ENCODE results near the gene PDZD2.
"Not testable (repeated sequence)": the region's sequence is repeated elsewhere in the genome, so short reads cannot be mapped to it uniquely, and the experiment has no call there.

Gene PDZD2

DNA sequence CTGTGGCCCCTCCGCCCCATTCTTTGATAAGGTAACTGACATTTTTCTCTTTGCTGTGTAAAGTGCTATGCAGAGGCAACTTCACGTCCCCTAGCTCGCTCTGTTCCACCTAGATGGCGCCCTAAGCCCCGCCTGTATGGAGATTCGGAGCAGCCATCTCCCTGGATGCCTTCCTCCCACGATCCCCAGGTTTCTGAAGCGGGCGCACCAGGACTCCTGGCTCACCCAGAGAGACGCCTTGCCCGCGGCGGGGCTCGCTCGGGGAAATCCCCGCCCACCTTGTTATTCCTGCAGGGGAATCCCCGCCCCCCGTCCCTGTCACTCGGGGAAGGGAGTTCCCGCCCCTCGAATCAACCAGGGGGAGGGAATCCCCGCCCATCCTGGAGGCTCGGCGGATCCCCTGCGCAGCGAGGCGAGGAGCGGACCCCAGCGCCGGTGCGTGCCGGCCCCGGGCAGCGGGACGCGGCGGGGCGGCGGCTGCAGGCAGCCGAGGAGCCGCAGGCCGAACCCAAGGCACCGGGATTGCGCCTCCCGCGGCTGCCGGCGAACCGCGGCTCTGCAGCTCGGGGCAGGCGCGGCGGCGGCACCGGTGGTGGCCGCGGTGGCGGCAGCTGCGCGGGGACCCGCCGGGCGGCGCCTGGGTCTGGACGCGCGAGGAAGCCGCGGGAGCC lies at the start of gene PDZD2:
Gene PDZD2 (plus strand): TSS at position 384 of the 671 bp plus-strand sequence.
- DNase-seq: no peak

DNA sequence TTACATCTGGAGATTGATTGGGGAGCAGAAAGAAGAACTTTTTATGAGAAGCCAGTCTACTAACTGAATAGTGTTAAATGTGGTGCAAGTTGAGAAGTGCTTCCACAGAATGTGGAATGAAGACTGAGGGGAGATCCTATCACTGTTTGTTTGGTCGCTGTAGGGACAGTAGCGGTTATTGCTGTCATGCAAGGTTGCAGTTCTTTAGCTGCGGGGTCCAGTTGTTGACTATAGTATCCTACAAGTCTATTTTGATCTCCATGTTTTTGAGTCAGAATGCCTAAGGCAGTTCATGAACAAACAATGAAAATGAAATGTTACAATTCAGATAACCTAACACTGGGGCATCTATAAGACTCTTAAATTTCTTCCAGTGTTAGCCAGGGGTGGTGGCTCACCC lies 45.3 kb upstream of the PDZD2 start:
- no peak for DNase-seq

DNA sequence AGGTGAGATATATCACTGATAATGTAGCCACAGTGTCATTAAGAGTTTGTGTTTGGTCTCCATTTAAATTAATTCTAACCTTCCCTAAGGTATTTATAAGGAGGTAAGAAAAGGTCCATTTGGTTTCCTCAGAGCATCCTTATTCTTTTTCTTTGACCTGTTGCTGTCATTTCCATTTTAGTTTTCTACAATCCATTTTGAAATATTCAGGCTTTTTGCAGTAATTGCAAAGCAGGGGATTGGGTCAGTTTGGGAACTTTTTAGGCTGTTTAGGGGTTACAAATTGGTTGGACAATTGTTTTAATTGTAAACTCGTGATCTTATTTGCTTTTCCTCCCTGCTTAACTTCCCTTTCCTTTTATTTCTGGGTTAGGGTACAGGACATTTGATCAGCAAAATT lies 42.6 kb upstream of the PDZD2 start:
- DNase-seq: no peak

DNA sequence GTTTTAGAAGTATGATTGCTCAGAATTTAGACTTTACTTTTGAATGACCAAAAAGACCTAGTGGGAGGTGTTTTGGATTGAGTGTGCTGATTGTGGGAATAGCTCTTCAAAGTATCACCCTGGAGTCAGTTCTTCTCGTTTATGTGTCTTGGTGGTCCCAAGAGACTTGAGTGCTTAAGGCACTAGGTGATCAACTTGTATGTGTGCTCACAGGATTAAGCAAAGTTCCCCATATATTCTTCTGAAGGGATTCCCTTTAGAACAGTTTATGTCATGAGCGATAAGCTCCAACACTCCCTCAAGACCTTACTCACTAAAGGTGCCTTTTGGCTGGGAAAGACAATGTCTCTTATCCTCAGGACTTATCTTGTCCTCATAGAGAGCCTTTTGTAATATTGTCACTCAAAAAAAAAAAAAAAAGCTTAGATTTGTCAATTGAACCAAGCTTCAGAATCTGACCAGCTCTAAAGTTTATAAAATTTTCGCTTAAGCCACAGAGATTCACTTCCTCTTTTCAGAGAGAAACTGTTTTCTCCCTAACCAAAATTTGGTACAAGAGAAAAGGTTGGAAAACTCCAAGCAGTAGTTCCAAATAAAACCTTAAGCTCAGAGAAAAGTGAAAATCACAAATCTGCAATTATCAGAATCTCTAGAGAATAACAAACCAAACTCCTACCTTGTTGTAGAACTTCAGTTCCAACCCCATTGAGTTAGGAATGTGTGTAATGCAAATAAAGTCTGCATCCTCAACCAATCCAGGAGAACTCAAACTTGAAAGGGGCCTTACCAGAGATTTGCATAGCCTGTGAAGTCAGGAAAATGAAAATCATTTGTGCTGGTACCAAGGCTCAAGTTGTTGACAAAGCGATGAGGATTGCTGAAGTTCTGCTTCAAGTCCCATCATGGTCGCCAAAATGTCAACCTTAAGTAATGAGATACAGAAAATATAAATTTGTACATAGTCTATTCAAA lies 40.0 kb upstream of the PDZD2 start:
- DNase-seq: no peak

DNA sequence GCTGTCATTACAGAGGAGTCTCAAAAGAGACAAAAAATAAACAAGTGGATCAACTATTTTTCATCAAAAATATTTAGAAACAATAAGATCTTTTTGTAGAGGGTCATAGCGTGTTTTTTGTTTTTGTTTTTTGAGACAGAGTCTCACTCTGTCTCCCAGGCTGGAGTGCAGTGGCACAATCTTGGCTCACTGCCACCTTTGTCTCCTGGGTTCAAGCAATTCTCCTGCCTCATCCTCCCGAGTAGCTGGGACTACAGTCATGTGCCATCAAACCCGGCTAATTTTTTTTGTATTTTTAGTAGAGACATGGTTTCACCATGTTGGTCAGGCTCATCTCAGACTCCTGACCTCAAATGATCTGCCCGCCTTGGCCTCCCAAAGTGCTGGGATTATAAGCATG lies 36.6 kb upstream of the PDZD2 start:
- DNase-seq: not testable (repeated sequence)

DNA sequence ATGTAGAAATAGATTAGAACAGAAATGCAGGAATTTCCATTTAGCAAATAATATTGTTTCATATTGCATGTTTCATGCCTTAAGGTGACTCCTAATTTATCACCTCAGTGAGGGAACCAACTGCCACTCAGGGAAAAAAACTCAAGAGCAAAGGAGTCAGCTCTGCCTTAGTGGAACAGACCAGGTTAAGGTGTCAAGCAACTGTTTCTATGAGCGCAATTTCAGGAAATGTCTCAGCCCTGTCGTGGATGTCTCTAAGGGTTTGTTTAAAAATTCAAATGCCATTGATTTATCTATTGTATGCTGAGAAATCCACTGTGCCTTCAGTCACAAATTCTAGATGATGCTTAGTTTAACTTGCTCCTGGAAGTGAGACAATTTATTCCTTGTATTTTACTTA lies 34.7 kb upstream of the PDZD2 start:
- no peak for DNase-seq

DNA sequence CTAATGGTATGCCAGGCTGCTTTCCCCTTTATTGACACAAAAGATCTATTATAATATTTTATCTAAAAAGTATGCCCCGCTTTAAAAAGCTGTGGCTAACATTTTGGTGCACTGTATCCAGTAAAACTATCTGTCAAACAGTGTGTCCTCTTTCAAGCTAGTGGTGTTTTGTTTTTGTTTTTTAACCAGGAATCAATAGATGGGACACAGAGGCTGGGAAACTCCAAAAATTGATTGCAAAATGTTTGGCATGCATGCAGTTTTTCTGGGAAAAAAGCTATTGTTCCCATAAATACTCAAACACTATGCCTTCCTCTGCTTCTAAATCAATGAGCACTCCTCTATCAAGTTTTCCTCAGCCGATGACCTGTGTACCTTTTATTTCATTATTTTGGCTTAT lies 34.3 kb upstream of the PDZD2 start:
- no peak for DNase-seq

DNA sequence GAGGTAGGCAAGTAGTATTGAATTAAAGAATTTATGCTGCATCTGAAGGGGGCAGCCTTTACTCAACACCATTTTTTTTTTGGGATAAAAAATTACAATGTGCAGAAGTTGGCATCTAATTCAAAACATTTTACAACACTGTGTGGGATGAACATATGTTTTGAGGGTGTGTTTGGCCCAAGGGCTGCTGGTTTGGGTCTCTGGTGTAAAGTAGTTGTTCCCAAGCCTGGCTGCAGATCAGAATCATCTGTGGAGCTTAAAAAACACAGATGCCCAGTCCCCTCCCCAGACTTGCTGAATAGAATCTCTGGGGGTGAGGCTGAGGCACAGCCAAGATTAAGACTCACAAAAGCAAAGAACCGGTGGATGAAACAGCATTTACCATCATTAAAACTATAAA lies 33.0 kb upstream of the PDZD2 start:
- DNase-seq: no peak

DNA sequence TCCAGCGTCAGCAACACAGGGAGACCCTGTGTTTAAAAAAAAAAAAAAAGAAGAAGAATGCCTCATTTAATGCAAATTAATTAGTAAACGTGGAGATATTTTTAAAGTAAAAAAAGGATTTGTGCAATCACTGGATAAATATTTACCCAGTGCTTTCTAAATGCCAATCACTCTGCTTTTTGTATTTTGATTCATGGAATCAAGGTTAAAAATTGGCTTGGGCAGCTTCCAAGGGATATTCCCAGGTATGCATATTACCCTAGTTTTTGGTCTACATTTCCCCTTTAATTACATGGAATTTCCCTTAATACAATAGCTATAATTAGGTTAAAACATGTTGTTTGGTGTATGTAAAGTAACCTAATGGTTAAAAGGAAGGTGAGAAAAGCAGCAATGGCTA lies 31.4 kb upstream of the PDZD2 start:
- DNase-seq: no peak

DNA sequence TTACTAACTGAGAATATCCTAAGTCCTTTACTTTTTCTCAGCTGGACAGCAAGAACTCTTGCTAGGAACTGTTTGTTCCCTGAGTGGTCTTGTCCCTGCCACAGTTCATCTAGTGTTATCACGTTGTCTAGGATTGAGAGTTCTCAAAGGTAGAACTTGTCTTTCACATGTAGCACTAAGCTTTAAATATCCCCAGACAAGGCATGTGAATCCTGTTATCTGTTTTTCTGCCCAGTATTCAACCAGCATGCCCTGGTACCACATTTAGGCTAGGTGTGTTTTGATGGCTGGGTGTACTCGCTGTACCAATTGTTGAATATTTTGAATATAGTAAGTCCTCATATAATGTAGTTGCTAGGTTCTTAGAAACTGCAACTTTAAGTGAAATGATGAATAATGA lies 27.9 kb upstream of the PDZD2 start:
- no peak for DNase-seq

DNA sequence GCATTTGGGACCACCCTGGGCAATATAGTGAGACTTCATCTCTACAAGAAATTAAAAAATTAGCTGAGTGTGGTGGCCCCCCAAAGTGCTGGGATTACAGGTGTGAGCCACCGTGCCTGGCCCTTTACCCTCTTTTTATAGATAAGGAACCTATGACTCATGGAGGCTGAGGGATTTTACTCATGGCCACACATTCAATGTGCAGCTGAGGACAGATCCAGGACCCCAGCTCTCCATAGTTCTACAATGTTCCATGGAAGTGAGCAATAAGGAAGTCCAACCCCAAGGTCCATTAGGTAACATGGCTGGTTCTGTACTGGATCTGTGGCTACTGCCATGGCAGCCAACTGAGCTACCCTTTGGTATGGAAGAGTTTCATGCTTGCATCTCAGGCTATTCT lies 25.3 kb upstream of the PDZD2 start:
- DNase-seq: no peak

DNA sequence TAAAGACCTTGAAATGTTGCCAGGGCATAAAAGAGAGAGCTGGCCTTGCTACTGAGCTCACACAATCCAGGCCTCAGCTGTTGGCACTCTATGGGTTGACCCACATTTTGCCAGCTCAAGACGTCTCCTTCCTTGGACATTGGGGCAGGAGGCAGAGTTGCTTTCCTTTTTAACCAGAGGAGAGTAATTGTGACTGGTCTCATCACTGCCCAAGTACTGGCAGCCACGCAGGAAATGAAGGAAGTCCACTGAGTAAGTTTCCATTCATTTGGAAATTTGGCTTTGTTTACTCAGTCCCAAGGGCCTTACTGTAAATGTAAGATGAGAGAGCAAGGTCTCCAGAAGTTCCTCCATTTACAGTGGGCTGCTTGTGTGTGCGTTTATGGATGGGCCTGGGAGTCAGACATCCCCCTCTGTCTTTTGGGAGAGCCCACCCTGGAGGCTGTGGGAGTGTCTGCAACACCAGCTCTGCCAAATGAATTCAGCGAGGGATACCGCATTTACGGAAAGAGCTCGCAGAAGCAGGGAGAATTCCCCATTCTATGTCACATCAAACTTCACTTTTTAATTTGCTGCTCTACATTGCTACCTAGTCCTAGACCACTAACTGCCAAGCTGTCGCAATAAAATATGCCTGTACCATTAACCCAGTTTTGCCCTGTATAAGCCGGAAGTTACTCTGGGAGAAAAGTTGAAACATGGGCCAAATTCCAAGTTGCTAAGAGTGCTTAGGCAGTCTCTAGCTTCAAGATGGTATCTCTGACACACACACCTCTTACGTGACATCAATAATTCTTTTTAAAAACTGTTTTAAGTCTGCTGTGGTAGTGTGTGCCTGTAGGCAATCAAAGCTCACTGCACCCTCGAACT lies 24.5 kb upstream of the PDZD2 start:
- DNase-seq: no peak

DNA sequence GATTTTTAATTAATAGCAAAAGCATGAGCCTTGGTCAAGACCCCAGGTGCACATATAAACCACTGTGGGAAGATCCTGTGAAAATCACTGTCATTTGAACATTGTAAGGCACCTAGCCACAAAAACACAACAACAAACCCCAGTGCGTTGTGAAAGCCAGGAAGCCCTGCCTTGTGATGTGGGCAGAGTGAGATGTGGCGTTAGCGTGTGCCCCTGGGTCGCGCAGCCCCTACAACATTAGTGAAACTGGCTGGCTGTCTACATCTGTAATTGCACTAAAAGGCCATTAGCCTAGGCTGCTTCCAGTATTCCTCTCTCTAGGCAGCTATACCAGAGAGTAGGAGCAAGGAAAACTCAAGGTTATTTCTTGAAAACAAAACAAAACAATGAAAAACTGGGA lies 21.1 kb upstream of the PDZD2 start:
- DNase-seq: no peak

DNA sequence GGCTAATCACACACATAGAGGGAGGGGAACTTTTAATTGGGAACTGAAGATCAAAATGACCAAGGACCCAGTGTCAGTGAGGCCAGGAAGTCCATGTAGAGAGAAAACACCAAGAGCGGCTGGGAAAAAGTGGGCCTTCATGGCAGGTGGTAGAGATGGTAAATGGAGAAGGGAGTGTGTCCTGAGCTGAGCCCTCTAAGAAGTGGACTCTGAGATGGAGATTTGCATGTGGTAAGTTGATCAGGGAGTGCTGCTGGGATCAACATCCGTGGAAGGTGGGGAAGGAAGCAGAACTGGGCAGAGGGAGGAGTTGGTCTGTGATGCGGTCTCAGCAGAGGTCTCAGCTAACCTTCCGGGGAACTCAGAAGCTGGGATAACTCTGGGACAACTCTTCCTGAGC lies 18.9 kb upstream of the PDZD2 start:
- no peak for DNase-seq

DNA sequence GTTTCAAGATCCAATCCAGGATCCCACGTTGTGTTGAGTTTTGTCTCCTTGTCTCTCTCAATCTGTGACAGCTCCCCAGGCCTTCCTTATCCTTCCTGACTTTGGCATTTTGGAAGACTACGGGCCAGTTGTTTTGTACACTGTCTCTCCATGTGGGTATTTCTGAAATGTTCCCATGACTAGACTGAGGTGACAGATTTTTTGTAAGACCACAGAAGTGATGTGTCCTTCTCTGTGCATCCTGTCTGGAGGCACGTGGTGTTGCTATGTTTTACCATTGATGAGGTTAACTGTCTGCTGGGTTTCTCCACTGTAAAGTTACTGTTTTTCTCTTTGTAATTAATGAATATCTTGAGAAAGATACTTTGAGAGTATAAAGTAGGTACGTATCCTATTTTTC lies 15.7 kb upstream of the PDZD2 start:
- DNase-seq: no peak

DNA sequence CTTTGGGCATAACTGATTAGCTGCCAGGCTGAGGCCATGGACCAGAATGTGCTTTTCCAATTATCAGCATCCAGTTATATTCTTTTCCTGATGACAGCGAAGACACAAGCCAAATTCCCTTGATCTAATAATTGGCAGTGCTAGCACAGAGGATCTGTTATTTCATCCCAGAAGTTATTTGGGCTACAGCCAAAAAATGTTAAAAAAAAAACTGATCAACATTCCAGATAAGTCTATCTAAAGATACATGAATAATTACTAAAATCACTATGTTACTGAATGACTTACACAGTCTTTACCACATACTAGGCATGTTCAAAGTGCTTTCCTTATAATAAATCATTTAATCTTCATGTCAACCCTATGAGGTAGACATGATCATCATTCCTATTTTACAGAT lies 13.5 kb upstream of the PDZD2 start:
- DNase-seq: no peak

DNA sequence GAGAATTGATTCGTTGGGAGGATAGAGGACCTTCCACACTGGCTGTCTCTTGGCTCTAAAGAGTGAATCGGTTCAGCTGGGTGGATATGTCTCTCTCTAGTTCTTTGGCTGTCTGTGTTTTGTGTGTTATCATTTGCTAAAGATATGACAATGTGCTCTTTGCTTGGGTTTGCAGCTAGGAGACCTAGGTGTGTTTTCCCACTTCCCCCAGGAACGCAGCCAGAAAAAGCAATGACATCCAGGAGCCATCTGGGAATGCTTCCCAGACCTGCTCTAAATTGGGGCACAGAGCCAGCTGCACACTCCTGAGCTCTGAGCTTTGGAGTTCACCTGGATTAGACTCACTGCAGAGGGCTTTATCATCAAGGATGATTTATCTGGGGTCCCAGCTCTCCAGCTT lies 12.8 kb upstream of the PDZD2 start:
- DNase-seq: no peak

DNA sequence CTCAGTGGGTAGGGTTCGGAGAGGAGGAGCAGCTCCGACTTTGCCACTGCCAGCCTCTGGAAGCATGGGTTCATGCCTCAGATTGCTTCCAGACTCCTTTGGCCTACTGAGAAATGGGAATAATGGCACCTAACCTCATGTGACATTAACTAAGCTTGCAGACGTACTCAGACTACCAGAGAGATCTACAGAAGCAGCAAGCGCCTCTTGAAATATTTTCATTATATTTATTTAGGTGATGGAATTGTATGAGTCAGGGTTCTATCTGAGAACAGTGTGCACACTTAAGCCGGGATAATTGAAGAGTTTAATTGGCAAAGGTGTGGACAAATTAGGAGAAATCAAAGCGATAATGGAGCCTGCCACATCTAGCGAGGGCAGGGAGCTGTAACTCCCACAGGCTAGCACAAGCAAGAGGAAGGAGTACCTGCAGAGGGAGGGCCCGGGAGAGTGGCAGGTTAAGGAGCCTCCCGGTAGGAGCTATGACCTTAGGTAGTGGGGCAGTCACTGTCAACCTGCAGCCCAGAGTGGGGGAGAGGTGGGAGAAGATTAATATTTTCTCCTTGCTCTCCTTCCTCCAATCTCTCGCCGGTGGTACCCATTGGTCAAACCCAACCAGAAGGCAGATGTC lies 12.2 kb upstream of the PDZD2 start:
- DNase-seq: no peak

DNA sequence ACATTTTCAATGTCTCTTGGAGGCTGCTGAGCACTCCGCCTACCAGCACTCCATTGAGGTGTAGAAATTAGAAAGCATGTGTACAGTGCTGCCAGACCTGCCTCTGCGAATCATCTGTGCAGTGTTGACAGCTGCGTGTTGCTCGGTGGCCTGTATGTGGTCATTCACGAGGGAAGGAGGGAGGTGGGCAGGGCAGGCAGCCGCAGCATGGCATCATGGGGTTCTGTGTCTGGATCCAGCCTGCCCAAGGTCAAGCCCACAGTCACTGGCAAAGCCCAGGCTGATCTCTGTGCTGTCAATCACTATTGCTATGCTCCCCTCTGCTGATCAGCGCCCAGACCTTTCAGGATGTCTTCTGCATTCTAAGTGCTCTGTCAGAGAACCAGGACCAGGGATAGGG lies 8.0 kb upstream of the PDZD2 start:
- DNase-seq: no peak

DNA sequence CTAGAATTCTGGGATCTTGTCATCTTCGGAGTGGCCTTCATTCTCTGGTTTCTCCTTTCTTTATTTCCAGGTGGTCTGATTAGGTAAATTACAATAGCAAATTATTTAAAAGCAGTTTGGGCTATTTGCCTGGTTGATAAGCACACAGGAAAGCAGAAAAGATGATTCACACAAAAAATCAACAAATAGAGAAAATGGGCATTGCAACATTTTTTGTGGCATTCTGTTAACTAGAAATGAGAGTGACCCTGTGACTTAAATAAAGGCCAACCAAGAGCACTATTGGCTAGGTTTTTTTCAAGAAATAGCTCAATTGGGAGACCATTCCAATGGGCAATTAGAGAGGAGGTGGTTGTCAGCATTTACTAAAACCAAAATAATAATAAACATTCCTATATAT lies 6.5 kb upstream of the PDZD2 start:
- DNase-seq: no peak

DNA sequence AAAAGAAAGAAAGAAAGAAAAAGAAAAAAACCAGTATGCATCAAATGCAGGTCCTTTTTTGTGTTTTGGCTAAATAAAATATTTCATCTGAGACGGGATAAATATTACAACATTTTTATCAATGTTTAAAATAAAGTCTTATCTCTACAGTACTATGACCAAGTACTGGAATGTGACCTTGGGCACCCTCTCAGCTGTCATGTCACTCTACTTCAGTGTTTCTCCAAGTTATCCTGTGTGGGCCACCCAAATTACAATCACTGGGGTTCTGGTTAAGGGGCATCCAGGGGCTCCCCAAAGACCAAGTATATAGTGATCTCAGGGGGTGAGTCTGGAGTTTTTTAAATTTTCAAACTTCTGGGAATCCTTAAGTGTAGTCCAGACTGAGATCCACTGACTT lies 3.5 kb upstream of the PDZD2 start:
- no peak for DNase-seq

DNA sequence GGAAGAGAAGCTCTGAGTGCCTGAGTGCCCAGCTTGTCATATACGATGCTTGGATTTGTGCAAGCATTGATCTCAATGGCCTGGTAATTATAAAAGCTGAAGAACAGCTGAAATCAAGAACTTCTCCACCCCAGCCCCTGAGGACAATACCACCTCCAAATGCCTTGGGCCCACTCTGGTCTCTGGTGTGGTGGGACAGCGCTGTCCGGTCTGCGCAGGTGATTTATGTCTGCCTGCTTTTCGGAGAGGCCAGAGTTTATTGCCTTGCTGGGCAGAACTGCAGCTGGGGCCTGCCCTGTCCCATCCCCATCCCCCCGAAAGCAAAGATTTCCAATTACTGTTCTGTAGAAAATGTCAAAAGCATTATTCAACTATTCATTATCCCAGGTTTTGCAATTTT lies 1.1 kb upstream of the PDZD2 start:
- DNase-seq: no peak

DNA sequence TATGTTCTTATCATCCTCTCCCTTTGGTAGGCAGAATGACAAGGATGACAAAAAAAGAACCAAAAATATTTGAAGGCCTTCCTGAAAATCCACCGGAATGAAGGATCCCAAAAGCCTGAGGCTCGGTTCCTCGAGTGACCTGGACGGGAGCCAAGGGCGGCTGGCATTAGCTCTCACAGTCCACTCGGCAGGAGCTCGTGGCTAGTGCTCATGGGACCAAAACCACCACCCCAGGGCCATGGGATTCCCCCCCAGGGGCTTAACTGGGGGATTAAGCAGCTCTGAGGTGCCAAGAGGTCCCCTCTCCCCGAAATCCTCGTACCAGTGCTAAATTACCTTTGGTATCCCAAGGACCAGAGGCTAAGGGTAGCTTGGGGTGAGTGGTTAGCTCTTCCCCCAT lies 586 bp upstream of the PDZD2 start:
- no peak for DNase-seq
